CMK (cell line): ENCODE measurements around the gene DAP.
"Not testable (repeated sequence)": the region's sequence is repeated elsewhere in the genome, so short reads cannot be mapped to it uniquely, and the experiment has no call there.

Experiments
- DNase-seq: peaks from one replicate; pipeline ENCODE4 v3.0.0-alpha.2; 2010; ENCODE audit warnings: low read depth

Gene DAP

DNA sequence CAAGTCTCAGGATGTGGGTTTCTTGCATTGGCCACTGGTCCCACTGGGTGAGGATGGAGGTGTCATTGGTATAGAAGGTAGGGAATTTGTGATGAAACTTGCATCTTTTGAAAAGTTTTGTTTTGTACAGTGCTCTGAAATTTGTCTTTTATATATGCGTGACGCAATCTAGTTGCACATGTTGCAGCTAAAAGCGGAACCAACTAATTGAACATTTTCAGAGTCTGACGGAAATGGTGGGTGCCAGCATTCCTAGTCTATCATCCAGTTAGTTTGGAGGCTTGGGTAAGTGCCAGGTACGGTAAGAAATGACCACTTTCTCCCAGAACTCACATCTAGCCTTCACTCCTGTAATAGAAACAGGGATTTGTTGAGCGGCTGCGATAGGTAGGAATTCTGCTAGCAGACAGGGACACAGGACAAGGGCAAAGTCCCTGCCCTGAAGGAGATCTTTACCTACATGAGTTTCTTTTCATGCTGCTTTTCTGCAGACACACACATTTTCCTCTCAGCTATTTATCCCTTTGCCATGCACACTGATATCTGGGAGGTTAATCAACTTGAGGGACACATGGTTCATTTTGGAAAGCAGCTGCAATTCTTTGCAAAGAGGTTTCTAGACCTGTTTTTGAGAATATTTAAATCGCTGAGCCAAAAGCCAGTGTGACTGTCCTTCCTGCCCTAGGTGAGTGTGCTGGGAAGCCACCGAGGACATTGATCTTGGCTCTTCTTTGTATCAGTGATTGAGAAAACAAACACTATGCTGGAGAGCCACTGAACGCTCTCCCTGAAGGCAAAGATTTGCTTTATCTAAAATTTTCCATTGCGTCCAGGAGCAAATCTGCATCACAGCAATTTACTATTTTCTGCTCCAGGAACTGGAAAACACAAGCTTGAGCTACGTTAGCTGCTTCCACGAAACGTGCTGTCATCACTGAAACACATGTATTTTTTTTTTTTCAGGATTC is 89.7 kb downstream of the DAP start:
- no peak for DNase-seq

DNA sequence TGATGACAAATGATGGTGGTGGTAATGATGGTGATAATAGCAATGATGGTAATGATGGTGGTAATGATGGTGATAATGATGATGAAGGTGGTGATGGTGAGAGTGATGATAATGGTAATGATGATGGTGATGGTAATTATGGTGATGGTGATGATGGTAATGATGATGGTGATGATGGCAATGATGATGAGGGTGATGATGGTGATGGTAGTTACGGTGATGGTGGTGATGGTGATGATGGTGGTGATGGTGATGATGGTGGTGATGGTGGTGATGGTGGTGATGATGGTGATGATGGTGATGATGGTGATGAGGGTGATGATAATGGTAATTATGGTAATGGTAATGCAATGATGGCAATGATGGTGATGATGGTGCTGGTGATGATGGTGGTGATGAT is 91.1 kb downstream of the DAP start:
- no peak for DNase-seq

- DNase-seq: no peak
These were observed 92.3 kb downstream of the DAP start for GRCh38 chr5:10668697-10669096.

- DNase-seq: no peak
These were observed 93.5 kb downstream of the DAP start for GRCh38 chr5:10667431-10668057.

- no peak for DNase-seq
These were observed 94.3 kb downstream of the DAP start for GRCh38 chr5:10666531-10667299.

DNA sequence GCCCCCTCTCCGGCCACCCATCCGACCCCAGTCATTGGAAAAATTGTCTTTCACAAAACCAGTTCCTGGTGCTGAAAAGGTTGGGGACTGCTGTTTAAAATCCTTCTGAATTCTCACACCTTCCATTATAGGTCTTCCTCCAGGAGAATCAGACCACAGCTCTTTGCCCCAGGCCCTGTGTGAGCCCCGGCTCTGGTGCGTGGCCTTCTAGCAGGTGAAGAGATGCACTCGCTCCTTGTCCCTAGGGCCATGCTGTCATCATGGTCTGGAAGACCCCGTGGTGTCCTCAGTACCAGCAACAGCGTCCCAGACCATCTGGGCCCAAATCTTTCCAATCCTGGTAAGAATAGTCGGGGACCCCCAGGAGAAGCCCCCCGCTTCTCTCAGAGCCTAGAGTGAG is 95.2 kb downstream of the DAP start:
- no peak for DNase-seq

DNA sequence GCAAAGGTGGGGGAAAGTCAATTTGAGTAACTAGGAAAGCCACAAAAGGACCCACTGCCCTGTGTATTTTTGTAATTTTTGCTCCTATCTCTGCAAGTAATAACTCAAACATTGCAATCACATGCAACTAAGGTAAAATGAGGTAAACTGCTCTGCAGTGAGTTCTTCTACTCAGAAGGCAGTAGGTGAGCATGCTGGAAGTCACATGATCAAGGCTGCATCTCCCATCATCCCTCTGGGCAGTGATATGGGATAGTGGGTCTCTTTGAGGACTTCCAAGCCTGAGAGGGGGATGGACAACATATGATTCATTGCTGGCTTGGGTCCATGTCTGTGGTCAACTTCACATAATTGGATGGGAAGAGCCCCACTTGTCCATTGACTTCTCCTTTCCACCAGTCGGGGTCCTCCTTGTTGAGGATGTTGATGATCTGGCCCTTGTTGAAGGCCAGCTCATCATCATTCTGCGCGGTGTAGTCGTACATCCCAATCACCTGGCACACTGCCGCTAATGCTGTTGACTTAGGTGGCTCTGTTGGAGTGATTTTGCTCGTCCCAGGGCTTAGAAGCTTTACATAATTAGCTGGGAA is 96.8 kb downstream of the DAP start:
- DNase-seq: not testable (repeated sequence)

- DNase-seq: no peak
These were observed 97.4 kb downstream of the DAP start for GRCh38 chr5:10663489-10664179.

DNA sequence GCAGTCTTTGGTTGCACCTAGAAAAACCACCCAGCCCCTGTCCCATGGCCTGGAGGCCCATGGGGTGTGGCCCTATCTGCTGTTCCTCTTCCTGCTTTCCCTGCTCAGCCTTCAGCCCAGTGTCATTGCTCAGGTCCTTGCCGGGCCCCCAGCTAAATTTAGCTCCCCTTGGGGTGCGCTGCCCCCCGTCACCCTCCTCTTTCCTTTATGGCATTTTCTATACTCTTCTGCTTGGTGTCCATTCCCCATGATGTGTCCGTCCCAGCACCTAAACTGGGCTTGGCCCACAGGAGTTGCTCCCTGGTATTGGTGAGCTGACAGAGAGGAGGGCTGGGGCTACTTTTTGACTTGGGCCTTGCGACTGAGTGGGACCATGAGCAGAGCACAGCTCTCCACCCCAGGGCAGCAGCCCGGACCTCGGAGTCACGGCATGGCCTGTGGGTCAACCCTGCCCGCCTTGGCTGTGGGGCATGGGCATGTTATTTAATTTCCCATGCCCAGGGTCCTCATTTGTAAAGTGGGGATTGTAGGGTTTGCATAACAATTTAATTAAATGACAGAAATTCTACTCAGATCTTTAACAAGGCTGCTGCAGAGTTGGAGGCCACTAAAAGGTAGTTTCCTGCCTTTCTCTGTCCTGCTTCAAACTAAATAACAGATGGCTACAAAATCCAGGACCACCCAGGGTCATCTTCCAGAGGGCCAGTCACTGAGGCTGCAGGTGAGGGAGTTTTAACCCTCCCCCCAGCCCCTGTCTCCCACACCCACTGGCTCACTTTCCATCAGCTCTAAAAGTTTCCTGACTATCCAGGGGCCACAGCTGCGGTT is 98.2 kb downstream of the DAP start:
- no peak for DNase-seq

GRCh38 chr5:10662083-10662482 is 99.0 kb downstream of the DAP start:
- DNase-seq: no peak

DNA sequence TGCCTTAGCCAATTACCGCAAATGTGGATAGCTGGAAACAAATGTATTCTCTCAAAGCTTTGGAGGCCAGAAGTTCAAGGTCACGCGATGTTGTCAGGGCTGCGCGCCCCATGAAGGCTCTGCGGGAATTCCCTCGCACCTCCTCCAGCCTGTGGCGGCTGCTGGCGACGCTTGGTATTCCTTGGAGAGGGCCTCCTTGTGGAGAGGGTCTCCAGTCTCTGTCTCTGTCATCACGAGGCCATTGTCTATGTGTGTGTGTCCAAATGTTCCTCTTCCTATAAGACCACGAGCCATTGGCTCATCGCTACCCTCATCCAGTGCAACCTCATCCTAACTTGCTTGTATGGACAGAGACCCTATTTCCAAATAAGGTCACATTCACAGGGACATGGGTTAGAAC is 99.6 kb downstream of the DAP start:
- no peak for DNase-seq

DNA sequence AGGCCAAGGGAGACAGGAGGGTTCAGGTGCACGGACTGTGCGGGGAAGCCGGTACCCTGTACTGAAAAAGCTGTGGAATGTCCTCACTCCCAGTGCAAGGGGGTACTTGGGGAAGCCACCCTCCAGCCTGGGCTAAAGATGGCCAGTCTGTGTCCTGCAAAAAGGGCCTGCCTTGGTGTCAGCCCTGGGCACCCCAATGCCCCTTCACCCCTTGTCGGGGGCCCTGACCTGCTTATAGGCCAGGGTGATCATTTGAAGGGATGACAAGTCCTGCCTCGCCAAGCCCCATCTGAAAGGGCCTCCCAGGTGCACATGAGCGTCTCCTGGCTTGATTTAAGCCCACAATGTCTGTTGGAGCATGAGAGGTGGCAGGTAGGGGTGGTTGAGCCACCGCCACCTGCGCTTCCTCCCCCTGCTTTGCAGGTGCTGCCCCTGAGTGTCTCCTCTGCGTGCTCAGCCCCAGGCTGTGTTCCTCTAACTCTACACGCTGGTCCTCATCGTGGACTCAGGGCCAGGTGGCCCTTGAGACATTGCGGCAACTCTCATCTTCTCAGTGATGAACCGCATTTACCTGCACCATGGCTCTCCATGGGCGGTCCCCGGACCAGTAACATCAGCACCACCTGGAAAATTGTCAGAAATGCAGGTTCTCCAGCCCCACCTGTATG is 100.2 kb downstream of the DAP start:
- DNase-seq: no peak

DNA sequence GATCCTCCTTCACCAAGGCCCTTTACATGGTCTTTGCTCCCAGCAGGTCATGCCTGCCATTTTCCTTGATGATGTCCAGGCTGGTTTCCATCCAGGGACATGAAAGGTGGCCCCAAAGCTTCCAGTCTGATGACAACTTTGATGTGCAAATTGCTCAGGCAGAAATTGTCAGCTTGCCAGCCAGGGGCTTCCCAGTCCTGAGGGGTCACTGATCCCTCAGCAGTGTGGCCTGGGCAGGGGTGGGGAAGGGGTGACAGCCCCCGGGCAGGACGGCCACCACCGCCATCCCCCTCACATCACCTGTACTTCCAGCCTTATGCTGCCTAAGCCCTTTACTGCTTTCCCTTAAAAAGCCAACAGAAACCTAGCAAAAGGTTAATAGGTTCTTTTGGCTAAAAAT is 100.9 kb downstream of the DAP start:
- DNase-seq: no peak

DNA sequence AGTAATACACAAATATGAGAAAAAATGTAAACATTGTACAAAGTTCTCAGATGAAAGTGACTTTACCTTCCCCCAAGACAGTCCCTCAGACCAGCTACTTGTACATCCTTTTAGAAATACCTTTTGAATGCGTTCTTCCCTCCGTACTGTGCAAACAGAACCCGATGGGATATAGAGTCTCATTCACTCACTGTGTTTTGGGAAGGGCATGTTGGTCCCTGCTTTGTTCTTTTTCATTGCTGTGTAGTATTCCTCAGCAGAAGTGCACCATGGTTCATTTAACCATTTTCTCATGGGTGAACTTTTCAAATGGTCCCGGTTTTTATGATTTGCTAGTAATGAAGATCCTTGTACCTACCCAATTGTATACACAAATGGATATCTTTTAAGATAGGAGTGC is 102.8 kb downstream of the DAP start:
- DNase-seq: no peak

- DNase-seq: no peak
These were observed 104.8 kb downstream of the DAP start for GRCh38 chr5:10655972-10656830.

GRCh38 chr5:10655161-10655971 is 105.7 kb downstream of the DAP start:
- DNase-seq: no peak

DNA sequence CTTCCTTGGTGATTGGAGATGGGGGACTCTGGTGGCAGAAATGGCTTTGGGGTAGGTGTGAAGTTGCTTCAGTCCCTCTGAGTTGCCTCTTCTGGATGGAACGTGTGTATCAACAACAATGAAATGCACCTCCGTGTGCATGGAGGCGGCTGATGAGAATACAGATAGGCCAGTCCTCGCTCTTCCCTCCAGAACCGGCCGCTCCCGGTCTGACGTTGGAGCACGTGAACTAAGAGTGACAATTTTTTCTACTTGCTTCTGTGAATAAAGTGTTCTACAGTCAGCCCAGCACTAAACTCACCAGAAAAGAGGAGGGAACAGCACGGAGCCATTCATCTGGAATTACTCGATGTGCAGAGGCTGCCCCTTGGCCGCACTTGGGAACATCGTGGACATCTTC is 106.5 kb downstream of the DAP start:
- DNase-seq: no peak

GRCh38 chr5:10653751-10654400 is 107.2 kb downstream of the DAP start:
- no peak for DNase-seq
